Prostate gland (tissue), 2 donors: ENCODE measurements around the gene GATAD2B.

Source experiments
- POLR2A ChIP-seq: fragments of 450-650 bp; IDR thresholded peaks from one replicate; pipeline ENCODE4 v1.6.1; 2016; ENCODE audit warnings: antibody characterized with exemption, mild to moderate bottlenecking
- POLR2AphosphoS5 ChIP-seq: sonication (generic); formaldehyde crosslinking; IDR thresholded peaks from one replicate; pipeline ENCODE4 v1.6.1; 2017; ENCODE audit warnings: antibody characterized with exemption
- TF ChIP-seq, protein P1 (sequence below), 4 experiments: fragments of 200-600 bp in 2 of 4; fragments of 450-650 bp in 2 of 4; sonication (generic) in 2 of 4; IDR thresholded peaks; 1 replicate in 3 of 4; 2 replicates in 1 of 4; pipeline ENCODE4 v1.5.1; 2016 to 2019; ENCODE audit warnings: antibody characterized with exemption in 4 of 4, mild to moderate bottlenecking in 2 of 4, moderate library complexity in 2 of 4

DNA sequence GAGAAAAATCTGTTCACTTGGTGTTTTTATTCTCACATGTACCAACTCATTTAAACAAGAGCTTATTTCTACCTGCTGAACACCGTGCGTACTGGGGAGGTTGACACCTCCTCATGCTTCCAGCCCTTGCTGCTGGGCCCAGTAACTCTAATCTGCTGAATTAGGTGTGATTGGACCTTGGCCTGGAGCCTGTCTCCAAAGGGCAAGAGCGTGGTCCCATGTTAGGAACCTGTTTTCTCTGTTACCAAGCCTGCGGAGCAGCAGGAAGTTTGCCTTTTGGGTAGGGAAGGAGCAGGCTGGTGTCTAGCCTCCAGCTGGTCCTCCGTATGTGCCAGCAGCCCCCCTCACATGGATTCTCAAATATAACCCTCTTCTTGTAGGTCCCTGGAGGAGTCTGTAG is 158.5 kb downstream of the GATAD2B start:
- TF ChIP-seq, protein P1, sequence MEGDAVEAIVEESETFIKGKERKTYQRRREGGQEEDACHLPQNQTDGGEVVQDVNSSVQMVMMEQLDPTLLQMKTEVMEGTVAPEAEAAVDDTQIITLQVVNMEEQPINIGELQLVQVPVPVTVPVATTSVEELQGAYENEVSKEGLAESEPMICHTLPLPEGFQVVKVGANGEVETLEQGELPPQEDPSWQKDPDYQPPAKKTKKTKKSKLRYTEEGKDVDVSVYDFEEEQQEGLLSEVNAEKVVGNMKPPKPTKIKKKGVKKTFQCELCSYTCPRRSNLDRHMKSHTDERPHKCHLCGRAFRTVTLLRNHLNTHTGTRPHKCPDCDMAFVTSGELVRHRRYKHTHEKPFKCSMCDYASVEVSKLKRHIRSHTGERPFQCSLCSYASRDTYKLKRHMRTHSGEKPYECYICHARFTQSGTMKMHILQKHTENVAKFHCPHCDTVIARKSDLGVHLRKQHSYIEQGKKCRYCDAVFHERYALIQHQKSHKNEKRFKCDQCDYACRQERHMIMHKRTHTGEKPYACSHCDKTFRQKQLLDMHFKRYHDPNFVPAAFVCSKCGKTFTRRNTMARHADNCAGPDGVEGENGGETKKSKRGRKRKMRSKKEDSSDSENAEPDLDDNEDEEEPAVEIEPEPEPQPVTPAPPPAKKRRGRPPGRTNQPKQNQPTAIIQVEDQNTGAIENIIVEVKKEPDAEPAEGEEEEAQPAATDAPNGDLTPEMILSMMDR (IDR thresholded peaks at IDR 0.05) = no peak
- no peak for TF ChIP-seq POLR2AphosphoS5
- TF ChIP-seq POLR2A = no peak
